Measurements from ENCODE around the gene CDYL. TPM values are rescaled to one million over a fixed set of nuclear protein-coding genes. Genes with fewer than 3 reads are reported as not detected.

Gene CDYL
- total RNA-seq, 4 donors from 2014 or later = 32.1 to 61.4 (median 39.0) TPM

GRCh38 chr6:4916954-4917561, 140.9 kb downstream of the CDYL start:
- TF ChIP-seq, protein P1, sequence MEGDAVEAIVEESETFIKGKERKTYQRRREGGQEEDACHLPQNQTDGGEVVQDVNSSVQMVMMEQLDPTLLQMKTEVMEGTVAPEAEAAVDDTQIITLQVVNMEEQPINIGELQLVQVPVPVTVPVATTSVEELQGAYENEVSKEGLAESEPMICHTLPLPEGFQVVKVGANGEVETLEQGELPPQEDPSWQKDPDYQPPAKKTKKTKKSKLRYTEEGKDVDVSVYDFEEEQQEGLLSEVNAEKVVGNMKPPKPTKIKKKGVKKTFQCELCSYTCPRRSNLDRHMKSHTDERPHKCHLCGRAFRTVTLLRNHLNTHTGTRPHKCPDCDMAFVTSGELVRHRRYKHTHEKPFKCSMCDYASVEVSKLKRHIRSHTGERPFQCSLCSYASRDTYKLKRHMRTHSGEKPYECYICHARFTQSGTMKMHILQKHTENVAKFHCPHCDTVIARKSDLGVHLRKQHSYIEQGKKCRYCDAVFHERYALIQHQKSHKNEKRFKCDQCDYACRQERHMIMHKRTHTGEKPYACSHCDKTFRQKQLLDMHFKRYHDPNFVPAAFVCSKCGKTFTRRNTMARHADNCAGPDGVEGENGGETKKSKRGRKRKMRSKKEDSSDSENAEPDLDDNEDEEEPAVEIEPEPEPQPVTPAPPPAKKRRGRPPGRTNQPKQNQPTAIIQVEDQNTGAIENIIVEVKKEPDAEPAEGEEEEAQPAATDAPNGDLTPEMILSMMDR (IDR thresholded peaks at IDR 0.05) = no peak
- TF ChIP-seq POLR2A (IDR thresholded peaks at IDR 0.05) = no peak
- intact Hi-C loops (cut with DNase I; ENCODE audit: low total_unique reads) = no loop called here
- H3K4me3 ChIP-seq (ENCODE audit: low read depth, poor library complexity, severe bottlenecking) = no peak overlapping the region
- WGBS, 2 donors = 52 to 69% methylated on average over 5 of the region's 5 CpGs
- DNase-seq (ENCODE audit: low spot score in 2 of 2) = no peak

DNA sequence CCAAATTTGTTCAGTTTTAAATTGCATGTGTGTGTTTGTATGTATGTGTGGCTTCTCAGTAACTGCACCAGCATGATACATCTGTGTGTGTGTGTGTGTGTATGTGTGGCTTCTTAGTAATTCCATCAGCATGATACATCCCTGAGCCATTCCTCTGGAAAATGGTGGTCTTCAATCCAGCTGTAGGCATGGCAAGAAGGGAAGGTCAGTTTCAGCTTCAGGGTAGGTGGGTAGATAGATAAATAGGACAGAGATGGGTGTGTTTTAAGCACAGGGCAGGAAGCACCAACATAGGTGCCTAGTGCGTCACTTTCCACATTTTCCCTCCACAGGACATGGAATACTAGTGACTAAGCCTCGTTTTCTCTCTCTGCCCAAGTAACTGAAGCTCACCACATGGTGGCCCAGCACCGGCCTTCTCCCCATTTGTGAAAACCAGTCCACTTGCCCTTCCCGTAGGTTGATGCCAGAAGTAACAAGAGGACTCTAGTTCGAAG, 144.8 kb downstream of the CDYL start:
- no peak for DNase-seq (ENCODE audit: low spot score in 2 of 2)
- intact Hi-C loops (cut with DNase I; ENCODE audit: low total_unique reads) = no loop called here
- TF ChIP-seq POLR2A (IDR thresholded peaks at IDR 0.05) = no peak
- TF ChIP-seq, protein P1 (IDR thresholded peaks at IDR 0.05) = no peak
- 87 to 88% methylated on average over 5 of the region's 5 CpGs for WGBS, 2 donors
- H3K4me3 ChIP-seq (ENCODE audit: low read depth, poor library complexity, severe bottlenecking) = no peak overlapping the region

- intact Hi-C loops (cut with DNase I; ENCODE audit: low total_unique reads) = no loop called here
- 73 to 76% methylated on average over 13 of the region's 13 CpGs for WGBS, 2 donors
- TF ChIP-seq, protein P1 (IDR thresholded peaks at IDR 0.05) = no peak
- no peak for TF ChIP-seq POLR2A (IDR thresholded peaks at IDR 0.05)
- no peak overlapping the region for H3K4me3 ChIP-seq (ENCODE audit: low read depth, poor library complexity, severe bottlenecking)
- no peak for DNase-seq (ENCODE audit: low spot score in 2 of 2)
Observed at GRCh38 chr6:4922488-4923037, 146.4 kb downstream of the CDYL start.

DNA sequence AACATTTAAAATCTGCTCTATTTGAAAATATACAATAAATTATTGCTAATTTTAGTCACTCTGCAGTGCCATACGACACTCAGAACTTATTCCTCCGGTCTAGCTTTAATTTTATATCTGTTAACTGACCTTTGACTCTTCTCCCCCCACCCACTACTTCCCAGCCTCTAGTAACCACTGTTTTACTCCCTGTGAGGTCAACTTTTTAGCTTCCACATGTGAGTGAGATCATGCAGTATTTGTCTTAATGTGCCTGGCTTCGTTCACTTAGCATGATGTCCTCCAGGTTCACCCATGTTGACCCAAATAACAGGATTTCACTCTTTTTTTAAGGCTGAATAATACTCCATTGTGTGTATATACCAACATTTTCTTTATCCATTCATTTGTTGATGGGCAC, 146.9 kb downstream of the CDYL start:
- WGBS, 2 donors = 81 to 82% methylated on average over 3 of the region's 3 CpGs
- intact Hi-C loops (cut with DNase I; ENCODE audit: low total_unique reads) = no loop called here
- no peak for DNase-seq (ENCODE audit: low spot score in 2 of 2)
- H3K4me3 ChIP-seq (ENCODE audit: low read depth, poor library complexity, severe bottlenecking) = no peak overlapping the region
- TF ChIP-seq, protein P1 (IDR thresholded peaks at IDR 0.05) = no peak
- no peak for TF ChIP-seq POLR2A (IDR thresholded peaks at IDR 0.05)

DNA sequence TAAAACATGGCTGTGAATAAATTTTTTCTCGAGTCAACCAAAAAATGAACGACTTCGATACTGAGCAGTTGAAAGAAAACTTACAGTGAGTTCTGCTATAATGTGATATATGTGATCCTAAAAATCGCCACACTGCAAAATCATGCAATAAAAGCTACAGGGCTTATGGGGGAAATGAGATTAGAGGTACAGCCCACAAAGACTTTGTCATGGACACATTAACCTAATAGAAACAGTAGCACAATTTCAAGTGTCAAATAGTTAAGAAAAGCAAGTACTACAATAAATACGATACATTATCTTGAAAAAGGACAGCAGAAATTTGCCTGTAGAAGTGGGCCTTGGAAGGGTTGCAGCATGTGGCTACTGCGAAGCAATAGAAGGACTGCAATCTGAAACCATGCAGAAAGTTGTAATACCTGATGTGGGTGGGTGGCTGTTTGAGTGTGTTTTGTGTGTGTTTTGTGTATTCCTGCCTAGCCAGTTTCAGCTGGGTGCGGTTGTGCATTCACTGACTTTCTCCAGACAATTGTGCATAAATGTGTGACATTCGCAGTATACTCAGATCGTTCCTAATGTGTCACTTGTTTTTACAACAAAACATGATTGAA, 148.6 kb downstream of the CDYL start:
- DNase-seq (ENCODE audit: low spot score in 2 of 2) = no peak
- WGBS, 2 donors = 90 to 91% methylated on average over 9 of the region's 9 CpGs
- TF ChIP-seq, protein P1 (IDR thresholded peaks at IDR 0.05) = no peak
- TF ChIP-seq POLR2A (IDR thresholded peaks at IDR 0.05) = no peak
- no peak overlapping the region for H3K4me3 ChIP-seq (ENCODE audit: low read depth, poor library complexity, severe bottlenecking)
- intact Hi-C loops (cut with DNase I; ENCODE audit: low total_unique reads) = no loop called here

Measured in lower leg skin (tissue), 4 donors.